Liver (tissue), 9 donors: ENCODE measurements around the gene S100A11. TPM values are rescaled to one million over a fixed set of nuclear protein-coding genes. Genes with fewer than 3 reads are reported as not detected.

Experiments used
- DNase-seq: peaks from one replicate; pipeline ENCODE4 v3.0.0-alpha.2; 2017; ENCODE audit warnings: low spot score
- H3K27ac ChIP-seq, 2 donors: one replicate each; pipeline ENCODE4 v1.7.0; 2013; ENCODE audit warnings: inconsistent platforms in 2 of 2, low read length in 2 of 2, control low read depth in 1 of 2, low read depth in 1 of 2, mild to moderate bottlenecking in 1 of 2
- H3K27me3 ChIP-seq, 4 donors: one replicate each; pipeline versions ENCODE4 v1.6.1 to v1.7.0; 2013; ENCODE audit warnings: low read length in 3 of 4, inconsistent platforms in 1 of 4, mild to moderate bottlenecking in 1 of 4, moderate library complexity in 1 of 4; ENCODE audit not compliant: control insufficient read depth in 4 of 4, insufficient read depth in 4 of 4
- H3K36me3 ChIP-seq, 4 donors: one replicate each; pipeline versions ENCODE4 v1.6.1 to v1.7.0; 2013; ENCODE audit warnings: low read length in 3 of 4, mild to moderate bottlenecking in 3 of 4, low read depth in 1 of 4, moderate library complexity in 1 of 4; ENCODE audit not compliant: control insufficient read depth in 4 of 4, insufficient read depth in 3 of 4
- H3K4me1 ChIP-seq, 4 donors: one replicate each; pipeline versions ENCODE4 v1.6.1 to v1.7.0; 2013; ENCODE audit warnings: low read length in 3 of 4, mild to moderate bottlenecking in 3 of 4, moderate library complexity in 1 of 4; ENCODE audit not compliant: control insufficient read depth in 4 of 4, insufficient read depth in 4 of 4
- H3K4me3 ChIP-seq, 3 donors: one replicate each; pipeline versions ENCODE4 v1.6.1 to v1.7.0; 2013; ENCODE audit warnings: low read length in 3 of 3, control low read depth in 1 of 3, low read depth in 1 of 3, mild to moderate bottlenecking in 1 of 3
- H3K9ac ChIP-seq, 2 donors: one replicate each; pipeline ENCODE4 v1.7.0; 2013; ENCODE audit warnings: low read length in 2 of 2, mild to moderate bottlenecking in 2 of 2, moderate library complexity in 2 of 2, control low read depth in 1 of 2, low read depth in 1 of 2
- H3K9me3 ChIP-seq, 4 donors: one replicate each; pipeline versions ENCODE4 v1.6.1 to v1.7.0; 2013; ENCODE audit warnings: low read length in 3 of 4; ENCODE audit not compliant: control insufficient read depth in 4 of 4
- EGR1 ChIP-seq, 2 donors: IDR thresholded peaks; 2 replicates each; pipeline ENCODE4 v1.6.1; 2016 to 2018; ENCODE audit warnings: antibody characterized with exemption in 2 of 2, low read depth in 2 of 2
- FOXA1 ChIP-seq: IDR thresholded peaks from 2 replicates; pipeline ENCODE4 v1.6.1; 2016; ENCODE audit warnings: antibody characterized with exemption
- FOXA2 ChIP-seq: IDR thresholded peaks from 2 replicates; pipeline ENCODE4 v1.6.1; 2016; ENCODE audit warnings: antibody characterized with exemption
- GABPA ChIP-seq, 2 donors: IDR thresholded peaks in 1 of 2; conservative IDR thresholded peaks in 1 of 2; 2 replicates each; pipeline ENCODE4 v1.6.1; 2016; ENCODE audit warnings: antibody characterized with exemption in 2 of 2, mild to moderate bottlenecking in 1 of 2, moderate library complexity in 1 of 2
- HNF4G ChIP-seq: IDR thresholded peaks from 2 replicates; pipeline ENCODE4 v1.6.1; 2016; ENCODE audit warnings: antibody characterized with exemption
- JUND ChIP-seq, 2 donors: IDR thresholded peaks; 2 replicates each; pipeline ENCODE4 v1.6.1; 2016; ENCODE audit warnings: antibody characterized with exemption in 2 of 2
- NR2F2 ChIP-seq: IDR thresholded peaks from 2 replicates; pipeline ENCODE4 v1.6.1; 2016; ENCODE audit warnings: antibody characterized with exemption
- RAD21 ChIP-seq, 2 donors: IDR thresholded peaks; 2 replicates each; pipeline ENCODE4 v1.6.1; 2016; ENCODE audit warnings: antibody characterized with exemption in 2 of 2, mild to moderate bottlenecking in 2 of 2
- RXRA ChIP-seq, 2 donors: IDR thresholded peaks; 2 replicates each; pipeline ENCODE4 v1.6.1; 2017 to 2018; ENCODE audit warnings: antibody characterized with exemption in 2 of 2, mild to moderate bottlenecking in 1 of 2
- TAF1 ChIP-seq: conservative IDR thresholded peaks from 2 replicates; pipeline ENCODE4 v1.6.1; 2016; ENCODE audit warnings: antibody characterized with exemption, mild to moderate bottlenecking
- YY1 ChIP-seq: IDR thresholded peaks from 2 replicates; pipeline ENCODE4 v1.6.1; 2016; ENCODE audit warnings: antibody characterized with exemption, mild to moderate bottlenecking
- WGBS: extraction: QIAGEN DNeasy Blood & Tissue Kit; methylation state at CpG from one replicate; pipeline ENCODE4 v1.1.7; 2013; 5-methylcytosine and 5-hydroxymethylcytosine counted together
- polyA plus RNA-seq, 2 donors: library from polyadenylated mRNA; stranded (reverse) in 1 of 2; unstranded in 1 of 2; fragments of 200-250 nt in 1 of 2; fragments of >200 nt in 1 of 2; fragmentation: Nextera tagmentation in 1 of 2; extraction: Ambion mirVana in 1 of 2; gene quantifications; one replicate each; pipeline versions ENCODE4 v1.2.1 to v1.2.3, GENCODE V29; 2013 to 2015
- total RNA-seq, 2 donors: library from RNA; depleted of rRNA; stranded (reverse); fragments of >200 nt; gene quantifications; one replicate each; pipeline ENCODE4 v1.2.3, GENCODE V29; 2014
- TF ChIP-seq, protein P1 (sequence below): IDR thresholded peaks from 2 replicates; pipeline ENCODE4 v1.6.1; 2016; ENCODE audit warnings: antibody characterized with exemption
- TF ChIP-seq, protein P2 (sequence below): IDR thresholded peaks from 2 replicates; pipeline ENCODE4 v1.6.1; 2016; ENCODE audit warnings: antibody characterized with exemption, mild to moderate bottlenecking
- TF ChIP-seq, protein P3 (sequence below): IDR thresholded peaks from 2 replicates; pipeline ENCODE4 v1.6.1; 2016; ENCODE audit warnings: antibody characterized with exemption
- TF ChIP-seq, protein P4 (sequence below): IDR thresholded peaks from 2 replicates; pipeline ENCODE4 v1.6.1; 2016; ENCODE audit warnings: antibody characterized with exemption
- donor health status: healthy.
- donor health status: healthy.
- donor health status: healthy.
- donor health status: healthy.
- donor health status: healthy.

S100A11 gene
- total and polyA plus RNA-seq, 4 donors: 9.9 to 76.1 (median 31.0) TPM

DNA sequence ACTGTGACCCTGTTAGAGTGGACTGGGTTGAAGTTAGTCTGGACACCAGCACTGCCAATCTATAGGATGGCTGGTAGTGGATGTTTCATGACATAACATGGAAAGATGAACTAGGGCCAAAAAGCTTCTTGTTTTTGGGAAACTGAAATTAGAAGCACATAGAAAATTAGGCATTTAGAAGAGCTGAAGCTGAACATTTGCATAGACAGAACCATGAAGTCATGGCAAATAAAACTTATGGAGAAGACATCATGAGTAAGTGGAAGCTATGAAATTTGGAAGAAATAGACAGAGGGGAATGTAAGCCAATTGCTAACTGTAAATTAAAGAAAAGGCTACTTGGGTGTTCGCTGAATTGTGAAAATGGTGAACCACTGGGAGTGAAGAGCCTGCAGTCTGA, 2.7 kb upstream of the S100A11 start:
- Histone ChIP-seq H3K9me3 (no peaks in the 10 kb centered on the region), H3K4me3 (no peak overlapping the region)
- no peak for TF ChIP-seq GABPA (IDR thresholded peaks at IDR 0.05 in 1 of 2, conservative IDR thresholded peaks at IDR 0.05 in 1 of 2)
- TF ChIP-seq, protein P1, sequence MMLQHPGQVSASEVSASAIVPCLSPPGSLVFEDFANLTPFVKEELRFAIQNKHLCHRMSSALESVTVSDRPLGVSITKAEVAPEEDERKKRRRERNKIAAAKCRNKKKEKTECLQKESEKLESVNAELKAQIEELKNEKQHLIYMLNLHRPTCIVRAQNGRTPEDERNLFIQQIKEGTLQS: no peak

DNA sequence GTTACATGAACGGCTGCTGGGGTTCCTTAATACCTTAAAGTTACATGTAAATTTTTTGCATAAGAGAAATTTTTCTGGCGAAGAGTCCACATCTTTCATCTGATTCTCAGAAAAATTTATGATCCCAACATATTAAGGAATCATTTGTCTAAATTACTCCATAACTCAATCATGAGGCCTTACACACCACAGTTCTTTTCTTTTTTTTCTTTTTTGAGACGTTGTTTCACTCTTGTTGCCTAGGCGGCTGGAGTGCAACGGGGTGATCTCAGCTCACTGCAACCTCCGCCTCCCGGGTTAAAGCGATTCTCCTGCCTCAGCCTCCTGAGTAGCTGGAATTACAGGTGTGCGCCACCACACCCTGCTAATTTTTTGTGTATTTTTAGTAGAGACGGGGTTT, 2.1 kb upstream of the S100A11 start:
- Histone ChIP-seq H3K9me3 (no peaks in the 10 kb centered on the region), H3K4me1 (peaks cover 3 to 12% (median 6%) of the 10 kb centered on the region in 4 donors), H3K4me3 (no peak overlapping the region), H3K36me3 (no peaks in the 10 kb centered on the region), H3K27ac (peak overlapping the region in 1 of 2 donors; percentile 50), H3K27me3 (peaks cover 0 to 3% (median under 1%) of the 10 kb centered on the region in 4 donors), H3K9ac (no peak overlapping the region)
- TF ChIP-seq, protein P2, sequence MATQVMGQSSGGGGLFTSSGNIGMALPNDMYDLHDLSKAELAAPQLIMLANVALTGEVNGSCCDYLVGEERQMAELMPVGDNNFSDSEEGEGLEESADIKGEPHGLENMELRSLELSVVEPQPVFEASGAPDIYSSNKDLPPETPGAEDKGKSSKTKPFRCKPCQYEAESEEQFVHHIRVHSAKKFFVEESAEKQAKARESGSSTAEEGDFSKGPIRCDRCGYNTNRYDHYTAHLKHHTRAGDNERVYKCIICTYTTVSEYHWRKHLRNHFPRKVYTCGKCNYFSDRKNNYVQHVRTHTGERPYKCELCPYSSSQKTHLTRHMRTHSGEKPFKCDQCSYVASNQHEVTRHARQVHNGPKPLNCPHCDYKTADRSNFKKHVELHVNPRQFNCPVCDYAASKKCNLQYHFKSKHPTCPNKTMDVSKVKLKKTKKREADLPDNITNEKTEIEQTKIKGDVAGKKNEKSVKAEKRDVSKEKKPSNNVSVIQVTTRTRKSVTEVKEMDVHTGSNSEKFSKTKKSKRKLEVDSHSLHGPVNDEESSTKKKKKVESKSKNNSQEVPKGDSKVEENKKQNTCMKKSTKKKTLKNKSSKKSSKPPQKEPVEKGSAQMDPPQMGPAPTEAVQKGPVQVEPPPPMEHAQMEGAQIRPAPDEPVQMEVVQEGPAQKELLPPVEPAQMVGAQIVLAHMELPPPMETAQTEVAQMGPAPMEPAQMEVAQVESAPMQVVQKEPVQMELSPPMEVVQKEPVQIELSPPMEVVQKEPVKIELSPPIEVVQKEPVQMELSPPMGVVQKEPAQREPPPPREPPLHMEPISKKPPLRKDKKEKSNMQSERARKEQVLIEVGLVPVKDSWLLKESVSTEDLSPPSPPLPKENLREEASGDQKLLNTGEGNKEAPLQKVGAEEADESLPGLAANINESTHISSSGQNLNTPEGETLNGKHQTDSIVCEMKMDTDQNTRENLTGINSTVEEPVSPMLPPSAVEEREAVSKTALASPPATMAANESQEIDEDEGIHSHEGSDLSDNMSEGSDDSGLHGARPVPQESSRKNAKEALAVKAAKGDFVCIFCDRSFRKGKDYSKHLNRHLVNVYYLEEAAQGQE: no peak
- TF ChIP-seq RXRA (IDR thresholded peaks at IDR 0.05): no peak
- no peak for TF ChIP-seq RAD21 (IDR thresholded peaks at IDR 0.05)
- TF ChIP-seq, protein P1: no peak
- TF ChIP-seq TAF1: no peak
- DNase-seq: no peak
- 92% methylated on average over 10 of the region's 10 CpGs for WGBS

More for the DNA sequence above, 2.7 kb upstream of the S100A11 start:
- Histone ChIP-seq H3K27me3 (peaks cover 0 to 3% (median under 1%) of the 10 kb centered on the region in 4 donors), H3K9ac (no peak overlapping the region), H3K36me3 (no peaks in the 10 kb centered on the region), H3K27ac (no peak overlapping the region), H3K4me1 (peaks cover 3 to 10% (median 6%) of the 10 kb centered on the region in 4 donors)
- DNase-seq: no peak
- 93% methylated on average over 1 of the region's 1 CpG for WGBS

DNA sequence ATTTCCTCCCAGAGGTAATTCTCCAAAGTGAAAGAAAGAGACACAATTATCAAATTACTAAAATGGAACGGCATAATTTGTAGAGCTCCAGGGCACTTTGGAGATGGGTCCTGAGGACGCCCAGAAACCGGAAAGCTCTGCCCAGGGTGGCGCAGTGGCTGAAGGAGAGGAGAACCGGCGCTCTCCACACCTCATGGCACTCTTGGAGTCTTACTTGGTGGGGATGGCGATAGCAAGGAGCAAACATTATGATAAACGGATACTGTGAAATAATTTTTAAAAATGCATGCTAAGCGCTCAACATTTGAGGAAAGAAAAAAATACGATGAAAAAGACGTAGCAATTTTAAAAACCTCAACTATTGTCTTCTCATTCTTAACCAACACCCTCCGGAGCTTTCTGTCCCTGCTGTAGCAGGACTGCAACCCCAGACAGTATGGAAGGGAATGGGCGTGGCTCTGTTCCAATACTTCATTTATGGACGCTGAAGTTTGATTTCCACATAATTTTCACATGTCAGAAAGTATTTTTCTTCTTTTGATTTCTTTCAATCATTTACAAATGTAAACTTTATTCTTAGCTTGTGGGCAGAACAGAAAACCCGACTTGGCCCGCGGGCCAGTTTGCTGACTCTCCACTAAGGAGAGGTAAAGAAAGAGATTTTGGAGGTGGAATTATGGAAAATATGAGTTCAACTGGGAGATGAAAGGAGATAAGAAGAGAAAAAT, 1.1 kb downstream of the S100A11 start:
- no peak for DNase-seq
- TF ChIP-seq, protein P3, sequence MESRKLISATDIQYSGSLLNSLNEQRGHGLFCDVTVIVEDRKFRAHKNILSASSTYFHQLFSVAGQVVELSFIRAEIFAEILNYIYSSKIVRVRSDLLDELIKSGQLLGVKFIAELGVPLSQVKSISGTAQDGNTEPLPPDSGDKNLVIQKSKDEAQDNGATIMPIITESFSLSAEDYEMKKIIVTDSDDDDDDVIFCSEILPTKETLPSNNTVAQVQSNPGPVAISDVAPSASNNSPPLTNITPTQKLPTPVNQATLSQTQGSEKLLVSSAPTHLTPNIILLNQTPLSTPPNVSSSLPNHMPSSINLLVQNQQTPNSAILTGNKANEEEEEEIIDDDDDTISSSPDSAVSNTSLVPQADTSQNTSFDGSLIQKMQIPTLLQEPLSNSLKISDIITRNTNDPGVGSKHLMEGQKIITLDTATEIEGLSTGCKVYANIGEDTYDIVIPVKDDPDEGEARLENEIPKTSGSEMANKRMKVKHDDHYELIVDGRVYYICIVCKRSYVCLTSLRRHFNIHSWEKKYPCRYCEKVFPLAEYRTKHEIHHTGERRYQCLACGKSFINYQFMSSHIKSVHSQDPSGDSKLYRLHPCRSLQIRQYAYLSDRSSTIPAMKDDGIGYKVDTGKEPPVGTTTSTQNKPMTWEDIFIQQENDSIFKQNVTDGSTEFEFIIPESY: no peak
- TF ChIP-seq, protein P4, sequence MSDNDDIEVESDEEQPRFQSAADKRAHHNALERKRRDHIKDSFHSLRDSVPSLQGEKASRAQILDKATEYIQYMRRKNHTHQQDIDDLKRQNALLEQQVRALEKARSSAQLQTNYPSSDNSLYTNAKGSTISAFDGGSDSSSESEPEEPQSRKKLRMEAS: no peak
- TF ChIP-seq NR2F2: no peak
- TF ChIP-seq RXRA (IDR thresholded peaks at IDR 0.05): no peak
- no peak for TF ChIP-seq FOXA2
- TF ChIP-seq RAD21 (IDR thresholded peaks at IDR 0.05): no peak
- no peak for TF ChIP-seq GABPA (IDR thresholded peaks at IDR 0.05 in 1 of 2, conservative IDR thresholded peaks at IDR 0.05 in 1 of 2)
- TF ChIP-seq, protein P1: no peak
- no peak for TF ChIP-seq JUND (IDR thresholded peaks at IDR 0.05)
- TF ChIP-seq EGR1 (IDR thresholded peaks at IDR 0.05; ENCODE audit: low read depth in 2 of 2): no peak
- no peak for TF ChIP-seq HNF4G
- no peak for TF ChIP-seq FOXA1
- TF ChIP-seq, protein P2: no peak
- TF ChIP-seq YY1: no peak
- 43% methylated on average over 17 of the region's 17 CpGs for WGBS
- Histone ChIP-seq H3K9ac (peak overlapping the region; percentile 52 to 75), H3K9me3 (no peaks in the 10 kb centered on the region), H3K27me3 (peaks cover 0 to 2% (median 0%) of the 10 kb centered on the region in 4 donors), H3K4me3 (peak overlapping the region; percentile 35 to 58 (median 56)), H3K27ac (peak overlapping the region; percentile 80 to 93), H3K4me1 (peaks cover 3 to 14% (median 6%) of the 10 kb centered on the region in 4 donors), H3K36me3 (peaks cover 0 to 3% (median 0%) of the 10 kb centered on the region in 4 donors)
